GM12878 (cell line): ENCODE results near the gene CHMP4B. TPM values are rescaled to one million over a fixed set of nuclear protein-coding genes. Genes with fewer than 3 reads are reported as not detected.

Experiments
- ATAC-seq: fragments of 200-7000 bp; cut with Tn5 transposase; 3 replicates; pipeline ENCODE4 v1.9.1; 2020; ENCODE audit warnings: mild to moderate bottlenecking, moderate library complexity
- BruUV-seq: library from RNA; stranded (reverse); fragments of 400-500 nt; replicated peaks from 2 replicates; lab custom pipeline; 2021; lab: Mats Ljungman, UMichigan
- CTCF ChIA-PET: fragments of 300-600 bp; sonication (Branson Sonifier 250); formaldehyde crosslinking; extraction: SDS; loops from one replicate; lab custom pipeline; 2021; ENCODE audit warnings: inconsistent platforms; lab: Yijun Ruan, JAX
- POLR2A ChIA-PET: fragments of 350-600 bp; formaldehyde crosslinking; extraction: SDS; loops from one replicate; lab custom pipeline; 2021; ENCODE audit warnings: inconsistent platforms; lab: Charles Lee
- RAD21 ChIA-PET: fragments of 300-600 bp; sonication (Branson Sonifier 250); formaldehyde crosslinking; loops from one replicate; lab custom pipeline; 2023; ENCODE audit warnings: antibody characterized with exemption; ENCODE audit not compliant: unreplicated experiment; lab: Charles Lee
- SMC1A ChIA-PET: fragments of 300-600 bp; sonication (Branson Sonifier 250); formaldehyde crosslinking; loops from one replicate; lab custom pipeline; 2023; ENCODE audit not compliant: unreplicated experiment, uncharacterized antibody; lab: Charles Lee
- DNase-seq: peaks from one replicate; pipeline ENCODE4 v3.0.0-alpha.2; 2011; ENCODE audit warnings: low read depth, low spot score
- FAIRE-seq: peaks from 3 replicates; lab custom pipeline; 2011; peaks lifted over from hg19 to GRCh38; lab: Jason Lieb, UNC
- H2AFZ ChIP-seq: 2 replicates; pipeline ENCODE4 v1.6.0; 2011; ENCODE audit warnings: low read depth, low read length, control low read depth; ENCODE audit not compliant: control insufficient read depth
- H3K27ac ChIP-seq: 2 replicates; pipeline ENCODE4 v1.5.1; 2011; ENCODE audit warnings: control low read depth; ENCODE audit not compliant: control insufficient read depth, insufficient read depth
- H3K27me3 ChIP-seq, 2 experiments: replicated peaks in 1 of 2; 2 replicates each; pipeline versions ENCODE4 v1.6.0 to v1.6.1; 2011; ENCODE audit warnings: low read length in 1 of 2; ENCODE audit not compliant: control insufficient read depth in 2 of 2, insufficient read depth in 2 of 2
- H3K36me3 ChIP-seq, 2 experiments: 2 replicates each; pipeline ENCODE4 v1.5.1; 2011; ENCODE audit warnings: low read length in 1 of 2; ENCODE audit not compliant: control insufficient read depth in 2 of 2, insufficient read depth in 2 of 2
- H3K4me1 ChIP-seq: 2 replicates; pipeline ENCODE4 v1.6.1; 2011; ENCODE audit warnings: mild to moderate bottlenecking, low read length, moderate library complexity, mixed read lengths; ENCODE audit not compliant: control insufficient read depth, insufficient read depth
- H3K4me2 ChIP-seq: 2 replicates; pipeline ENCODE4 v1.6.0; 2011; ENCODE audit warnings: control low read depth; ENCODE audit not compliant: control insufficient read depth, insufficient read depth
- H3K4me3 ChIP-seq: fragments of 200-600 bp; sonication (generic); 2 replicates; pipeline ENCODE4 v1.5.1; 2016
- H3K79me2 ChIP-seq: 2 replicates; pipeline ENCODE4 v1.6.0; 2011; ENCODE audit warnings: low read length; ENCODE audit not compliant: control insufficient read depth, insufficient read depth
- H3K9ac ChIP-seq: 2 replicates; pipeline ENCODE4 v1.8.0; 2011; ENCODE audit warnings: low read length, control low read depth, mixed read lengths; ENCODE audit not compliant: control insufficient read depth, insufficient read depth
- H3K9me3 ChIP-seq: replicated peaks from 3 replicates; pipeline ENCODE4 v1.5.1; 2011; ENCODE audit warnings: mild to moderate bottlenecking, low read length; ENCODE audit not compliant: control insufficient read depth, insufficient read depth
- H4K20me1 ChIP-seq: 2 replicates; pipeline ENCODE4 v1.6.0; 2011; ENCODE audit not compliant: control insufficient read depth, insufficient read depth
- CBFB ChIP-seq: IDR thresholded peaks from 2 replicates; pipeline ENCODE4 v1.6.1; 2016; ENCODE audit warnings: antibody characterized with exemption, low read depth
- CHD2 ChIP-seq: IDR thresholded peaks from 2 replicates; pipeline ENCODE4 v1.6.1; 2011; ENCODE audit warnings: low read depth, low read length, improper control_type of control experiment, borderline replicate concordance
- CUX1 ChIP-seq: IDR thresholded peaks from 2 replicates; pipeline ENCODE4 v1.6.1; 2012; ENCODE audit warnings: improper control_type of control experiment, low read depth, low read length; ENCODE audit not compliant: insufficient replicate concordance
- E2F4 ChIP-seq: IDR thresholded peaks from 2 replicates; pipeline ENCODE4 v1.6.1; 2012; ENCODE audit warnings: low read depth, low read length, improper control_type of control experiment
- EP300 ChIP-seq, 2 experiments: fragments of 150-350 bp in 1 of 2; IDR thresholded peaks; 2 replicates each; pipeline ENCODE4 v1.6.1; 2011 to 2012; ENCODE audit warnings: low read depth in 2 of 2, low read length in 2 of 2, borderline replicate concordance in 1 of 2, improper control_type of control experiment in 1 of 2, inconsistent platforms in 1 of 2; ENCODE audit not compliant: control insufficient read depth in 1 of 2
- ETV6 ChIP-seq, 2 experiments: fragments of 450-650 bp in 1 of 2; IDR thresholded peaks in 1 of 2; conservative IDR thresholded peaks in 1 of 2; 2 replicates each; pipeline ENCODE4 v1.6.1; 2014; ENCODE audit warnings: antibody characterized with exemption in 1 of 2, borderline replicate concordance in 1 of 2, low read depth in 1 of 2, mild to moderate bottlenecking in 1 of 2, moderate library complexity in 1 of 2
- HDAC6 ChIP-seq: fragments of 200-600 bp; sonication (generic); IDR thresholded peaks from one replicate; pipeline ENCODE4 v1.8.0; 2017; ENCODE audit warnings: antibody characterized with exemption; ENCODE audit not compliant: unreplicated experiment
- MYB ChIP-seq: fragments of 150-350 bp; IDR thresholded peaks from 2 replicates; pipeline ENCODE4 v1.6.1; 2014; ENCODE audit warnings: mild to moderate bottlenecking, low read depth, low read length, borderline replicate concordance
- NFYA ChIP-seq: IDR thresholded peaks from 2 replicates; pipeline ENCODE4 v1.6.1; 2011; ENCODE audit warnings: low read depth, mild to moderate bottlenecking, low read length, improper control_type of control experiment, borderline replicate concordance
- POLR2AphosphoS2 ChIP-seq: IDR thresholded peaks from 2 replicates; pipeline ENCODE4 v1.6.1; 2011; ENCODE audit warnings: low read depth, mild to moderate bottlenecking, low read length, improper control_type of control experiment, moderate library complexity
- POLR2AphosphoS5 ChIP-seq: IDR thresholded peaks from 2 replicates; pipeline ENCODE4 v1.6.1; 2011; ENCODE audit warnings: mild to moderate bottlenecking, low read length, inconsistent platforms
- SP1 ChIP-seq: IDR thresholded peaks from one replicate; pipeline ENCODE4 v1.6.1; 2011; ENCODE audit warnings: low read depth, low read length
- TARDBP ChIP-seq: IDR thresholded peaks from 2 replicates; pipeline ENCODE4 v1.6.1; 2016; ENCODE audit warnings: borderline replicate concordance
- USF1 ChIP-seq: IDR thresholded peaks from 2 replicates; pipeline ENCODE4 v1.6.1; 2011; ENCODE audit warnings: borderline replicate concordance, low read depth, mild to moderate bottlenecking, moderate library complexity, mixed read lengths, low read length; ENCODE audit not compliant: insufficient read depth; ENCODE audit errors: extremely low read length
- ZBED1 ChIP-seq: IDR thresholded peaks from 2 replicates; pipeline ENCODE4 v1.6.1; 2016; ENCODE audit warnings: borderline replicate concordance
- ZNF274 ChIP-seq: IDR thresholded peaks from one replicate; pipeline ENCODE4 v1.8.0; 2011; ENCODE audit not compliant: insufficient read length, insufficient read depth
- WGBS: methylation state at CpG from one replicate; pipeline ENCODE4 v1.1.6; 2016; ENCODE audit warnings: low lambda C conversion rate; ENCODE audit not compliant: insufficient replicate concordance, insufficient coverage; ENCODE audit errors: missing lambda C conversion rate; 5-methylcytosine and 5-hydroxymethylcytosine counted together
- in situ Hi-C: fragments of 300-500 bp; cut with MboI; formaldehyde crosslinking; loops from 9 replicates; pipeline ENCODE4 v1.14.3; 2018; ENCODE audit warnings: mixed read lengths
- intact Hi-C: fragments of 100-400 bp; cut with micrococcal nuclease; formaldehyde crosslinking; loops from one replicate; pipeline ENCODE4 v1.14.2; 2022; ENCODE audit not compliant: unreplicated experiment
- polyA plus RNA-seq, 11 experiments: library from polyadenylated mRNA; depleted of rRNA in 4 of 11; unstranded in 6 of 11; stranded (reverse) in 5 of 11; fragments of >200 nt; fragmentation: Nextera tagmentation in 4 of 11; fragmentation: Illumina TruSeq in 1 of 11; extraction: Ambion mirVana in 4 of 11; extraction: Trizol in 1 of 11; gene quantifications; 1 replicate in 1 of 11; 2 replicates in 10 of 11; pipeline versions ENCODE4 v1.2.1 to v1.2.3, GENCODE V29; 2011 to 2016; ENCODE audit warnings: inconsistent platforms in 2 of 11, missing spikeins in 2 of 11, low read depth in 1 of 11
- total RNA-seq, 4 experiments: library from RNA; depleted of rRNA in 3 of 4; stranded (reverse); fragments of >200 nt in 3 of 4; fragmentation: Illumina TruSeq in 1 of 4; extraction: Trizol in 1 of 4; gene quantifications; 2 replicates each; pipeline versions ENCODE4 v1.2.1 to v1.2.3, GENCODE V29; 2013 to 2021

The CHMP4B gene
- total and polyA plus RNA-seq, 10 of the 15 experiments (the other 5 are each of a cell fraction or from before 2014, with no cell fraction given) = 4.2 to 118 (median 49.6) TPM

GRCh38 chr20:33853507-33853813 is 42.3 kb downstream of the CHMP4B start:
- DNase-seq (no peak), ATAC-seq (no peak)
- no peak overlapping the region for H3K27ac ChIP-seq
- 98% methylated on average over 14 of the region's 14 CpGs for WGBS
- peaks cover 38% of the 10 kb centered on the region in 2 experiments for H3K36me3 ChIP-seq
- H4K20me1 ChIP-seq = no peaks in the 10 kb centered on the region; the same call in 1 of the 2 replicates
- SMC1A ChIA-PET = no interaction called here
- in situ Hi-C loops = no loop called here
- RAD21 ChIA-PET = no interaction called here
- H3K9ac ChIP-seq = no peak overlapping the region
- no peak overlapping the region for H3K4me3 ChIP-seq
- H3K4me1 ChIP-seq = no peaks in the 10 kb centered on the region
- no peaks in the 10 kb centered on the region for H3K27me3 ChIP-seq
- no TSS peak for BruUV-seq
- POLR2A ChIA-PET = no interaction called here
- TF ChIP-seq CBFB (no peak), TARDBP (no peak), ZNF274 (no peak), CUX1 (no peak), POLR2AphosphoS2 (no peak), SP1 (no peak), EP300 (IDR thresholded peaks at IDR 0.05; ENCODE audit: borderline replicate concordance in 1 of 2, control insufficient read depth in 1 of 2, low read depth in 2 of 2, low read length in 2 of 2) (no peak), MYB (no peak), HDAC6 (no peak), CHD2 (no peak), POLR2AphosphoS5 (no peak), USF1 (no peak), NFYA (no peak), E2F4 (no peak), ETV6 (conservative IDR thresholded peaks at IDR 0.05 in 1 of 2, IDR thresholded peaks at IDR 0.05 in 1 of 2; ENCODE audit: borderline replicate concordance in 1 of 2, low read depth in 1 of 2) (no peak), ZBED1 (no peak)
- TF ChIP-seq, all 136 proteins: peak for 0
- no peak overlapping the region for H3K4me2 ChIP-seq
- no peak overlapping the region for H2AFZ ChIP-seq
- H3K79me2 ChIP-seq = no peaks in the 10 kb centered on the region; the same call in none of the 2 replicates
- intact Hi-C loops = no loop called here
- CTCF ChIA-PET = interaction anchor here (1.6 kb wide), 1 partner anchor 10 kb away, joined by 4 read pairs; no protein-coding TSS in a partner anchor
- H3K9me3 ChIP-seq = no peaks in the 10 kb centered on the region
- no peak for FAIRE-seq
